Endodermal cell (in vitro differentiated cells): ENCODE results near the gene ARHGEF2. TPM values are rescaled to one million over a fixed set of nuclear protein-coding genes. Genes with fewer than 3 reads are reported as not detected.

Experiments used
- DNase-seq: peaks from one replicate; pipeline ENCODE4 v3.0.0-alpha.2; 2017
- H3K27ac ChIP-seq: 2 replicates; pipeline ENCODE4 v1.5.1; 2013; ENCODE audit warnings: mild to moderate bottlenecking, low read depth, low read length, moderate library complexity
- H3K27me3 ChIP-seq: 2 replicates; pipeline ENCODE4 v1.6.1; 2013; ENCODE audit warnings: mild to moderate bottlenecking, low read length, moderate library complexity; ENCODE audit not compliant: insufficient read depth, control insufficient read depth, poor library complexity, severe bottlenecking
- H3K36me3 ChIP-seq: 2 replicates; pipeline ENCODE4 v1.7.0; 2013; ENCODE audit warnings: mild to moderate bottlenecking, low read length, moderate library complexity; ENCODE audit not compliant: control insufficient read depth, insufficient read depth
- H3K4me1 ChIP-seq: one replicate; pipeline ENCODE4 v1.7.0; 2013; ENCODE audit warnings: low read length; ENCODE audit not compliant: control insufficient read depth, insufficient read depth
- H3K4me3 ChIP-seq: 2 replicates; pipeline ENCODE4 v1.5.1; 2013; ENCODE audit warnings: mild to moderate bottlenecking, low read length, moderate library complexity
- H3K9ac ChIP-seq: 2 replicates; pipeline ENCODE4 v1.6.1; 2013; ENCODE audit warnings: mild to moderate bottlenecking, low read length, moderate library complexity; ENCODE audit not compliant: poor library complexity, severe bottlenecking; ENCODE audit errors: extremely low read depth
- H3K9me3 ChIP-seq: 2 replicates; pipeline ENCODE4 v1.6.1; 2013; ENCODE audit warnings: mild to moderate bottlenecking, low read length, moderate library complexity; ENCODE audit not compliant: control insufficient read depth
- H3K27ac Mint-ChIP-seq: 2 replicates; pipeline ENCODE4 v1.8.0; 2020; ENCODE audit warnings: mixed read lengths
- H3K27me3 Mint-ChIP-seq: 2 replicates; pipeline ENCODE4 v1.8.0; 2021; ENCODE audit warnings: mild to moderate bottlenecking, mixed read lengths; ENCODE audit not compliant: insufficient read depth
- H3K36me3 Mint-ChIP-seq: 2 replicates; pipeline ENCODE4 v1.8.0; 2020; ENCODE audit warnings: low read depth, mixed read lengths
- H3K4me1 Mint-ChIP-seq: 2 replicates; pipeline ENCODE4 v1.8.0; 2020; ENCODE audit warnings: mixed read lengths
- H3K4me3 Mint-ChIP-seq: 2 replicates; pipeline ENCODE4 v1.8.0; 2020; ENCODE audit warnings: mild to moderate bottlenecking, moderate library complexity, mixed read lengths
- H3K9me3 Mint-ChIP-seq: 2 replicates; pipeline ENCODE4 v1.8.0; 2020; ENCODE audit warnings: mild to moderate bottlenecking, mixed read lengths
- CTCF ChIP-seq: fragments of 200-600 bp; sonication (generic); conservative IDR thresholded peaks from 2 replicates; pipeline ENCODE4 v1.5.0; 2021; ENCODE audit warnings: antibody characterized with exemption, mild to moderate bottlenecking
- WGBS, 2 experiments: methylation state at CpG; one replicate each; pipeline versions ENCODE4 v1.1.5 to v1.1.7; 2013; ENCODE audit warnings: missing lambda C conversion rate in 2 of 2, mixed read lengths in 1 of 2; ENCODE audit not compliant: insufficient coverage in 1 of 2, insufficient read length in 1 of 2; 5-methylcytosine and 5-hydroxymethylcytosine counted together
- total RNA-seq, 2 donors: library from RNA; stranded (reverse); fragmentation: NEBNext Ultra II Directional in 1 of 2; extraction: Animal tissue kit (Norgen Biotek cat#: 25700) in 1 of 2; gene quantifications; 2 replicates in 1 of 2; 3 replicates in 1 of 2; pipeline ENCODE4 v1.2.1, GENCODE V29; 2021

ARHGEF2 gene
- total RNA-seq, 2 donors from 2014 or later = 134 to 147 TPM

GRCh38 chr1:156024801-156025200 is 46.5 kb upstream of the ARHGEF2 start:
- Histone ChIP-seq H3K9me3 (no peaks in the 10 kb centered on the region), H3K27ac (no peak overlapping the region), H3K27me3 (peaks cover 4% of the 10 kb centered on the region), H3K36me3 (no peaks in the 10 kb centered on the region), H3K9ac (no peak overlapping the region), H3K4me1 (no peaks in the 10 kb centered on the region), H3K4me3 (no peak overlapping the region)
- H3K36me3 Mint-ChIP-seq = peaks cover 5% of the 10 kb centered on the region
- H3K27ac Mint-ChIP-seq = no peak overlapping the region
- WGBS, 2 experiments = 90 to 95% methylated on average over 5 of the region's 5 CpGs
- no peaks in the 10 kb centered on the region for H3K9me3 Mint-ChIP-seq
- DNase-seq = no peak
- peaks cover 10% of the 10 kb centered on the region for H3K4me1 Mint-ChIP-seq
- H3K27me3 Mint-ChIP-seq = peaks cover 14% of the 10 kb centered on the region
- no peak for TF ChIP-seq CTCF
- H3K4me3 Mint-ChIP-seq = no peak overlapping the region

- Histone ChIP-seq H3K27me3 (peaks cover 4% of the 10 kb centered on the region), H3K4me1 (no peaks in the 10 kb centered on the region), H3K36me3 (peaks cover 16% of the 10 kb centered on the region), H3K27ac (no peak overlapping the region), H3K9me3 (no peaks in the 10 kb centered on the region), H3K9ac (no peak overlapping the region), H3K4me3 (no peak overlapping the region)
- peaks cover 14% of the 10 kb centered on the region for H3K27me3 Mint-ChIP-seq
- 88 to 98% methylated on average over 1 to 2 of the region's 2 CpGs for WGBS, 2 experiments
- H3K27ac Mint-ChIP-seq = no peak overlapping the region
- DNase-seq = no peak
- TF ChIP-seq CTCF = no peak
- H3K4me1 Mint-ChIP-seq = peaks cover 12% of the 10 kb centered on the region
- H3K36me3 Mint-ChIP-seq = peaks cover 29% of the 10 kb centered on the region
- no peaks in the 10 kb centered on the region for H3K9me3 Mint-ChIP-seq
- no peak overlapping the region for H3K4me3 Mint-ChIP-seq
These were observed 43.6 kb upstream of the ARHGEF2 start for GRCh38 chr1:156021954-156022353.

GRCh38 chr1:156021093-156021428 is 42.7 kb upstream of the ARHGEF2 start:
- Mint-ChIP-seq H3K9me3 (no peaks in the 10 kb centered on the region), H3K4me1 (peaks cover 12% of the 10 kb centered on the region), H3K36me3 (peaks cover 36% of the 10 kb centered on the region), H3K27me3 (peaks cover 14% of the 10 kb centered on the region), H3K4me3 (peak overlapping the region; percentile 86), H3K27ac (no peak overlapping the region)
- Histone ChIP-seq H3K4me3 (peak overlapping the region; percentile 95), H3K9me3 (no peaks in the 10 kb centered on the region), H3K4me1 (no peaks in the 10 kb centered on the region), H3K9ac (no peak overlapping the region), H3K36me3 (peaks cover 25% of the 10 kb centered on the region), H3K27me3 (peaks cover 4% of the 10 kb centered on the region), H3K27ac (no peak overlapping the region)
- TF ChIP-seq CTCF = no peak
- DNase-seq = no peak
- 18 to 25% methylated on average over 4 of the region's 4 CpGs for WGBS, 2 experiments
